HepG2 (cell line): Measurements from ENCODE around the gene FCN3. TPM values are rescaled to one million over a fixed set of nuclear protein-coding genes. Genes with fewer than 3 reads are reported as not detected.
A peak's percentile ranks its signal among the peaks of the same experiment; 100 is the strongest.

Experiments
- ARID2 ChIP-seq: sonication (generic); formaldehyde crosslinking; IDR thresholded peaks from 2 replicates; pipeline ENCODE4 v1.8.1; 2022; ENCODE audit warnings: mild to moderate bottlenecking, missing genetic modification reagents, borderline replicate concordance
- HNRNPK ChIP-seq: fragments of 200-400 bp; formaldehyde crosslinking; IDR thresholded peaks from 2 replicates; pipeline ENCODE4 v1.6.1; 2018; ENCODE audit warnings: low read length, low read depth, moderate library complexity, mild to moderate bottlenecking; ENCODE audit not compliant: poor library complexity, severe bottlenecking
- IKZF1 ChIP-seq: fragments of 450-650 bp; IDR thresholded peaks from 2 replicates; pipeline ENCODE4 v1.7.1; 2016
- MAF1 ChIP-seq: sonication (generic); formaldehyde crosslinking; IDR thresholded peaks from 2 replicates; pipeline ENCODE4 v1.5.0; 2020; ENCODE audit warnings: missing genetic modification reagents, borderline replicate concordance
- MXD4 ChIP-seq: IDR thresholded peaks from 2 replicates; pipeline ENCODE4 v1.6.1; 2016; ENCODE audit warnings: mild to moderate bottlenecking, missing biosample characterization, missing genetic modification reagents
- NCOA1 ChIP-seq: sonication (generic); formaldehyde crosslinking; IDR thresholded peaks from 2 replicates; pipeline ENCODE4 v1.9.0; 2021; ENCODE audit warnings: missing genetic modification reagents
- NFYC ChIP-seq: IDR thresholded peaks from 2 replicates; pipeline ENCODE4 v1.6.1; 2016; ENCODE audit warnings: missing genetic modification reagents, missing compliant biosample characterization
- RBFOX2 ChIP-seq: fragments of 200-400 bp; formaldehyde crosslinking; IDR thresholded peaks from 2 replicates; pipeline ENCODE4 v1.6.1; 2017; ENCODE audit warnings: low read depth, mild to moderate bottlenecking, low read length
- RORA ChIP-seq: sonication (generic); formaldehyde crosslinking; IDR thresholded peaks from 2 replicates; pipeline ENCODE4 v1.5.0; 2020; ENCODE audit warnings: mild to moderate bottlenecking, missing genetic modification reagents, moderate library complexity
- RXRB ChIP-seq: IDR thresholded peaks from 2 replicates; pipeline ENCODE4 v1.6.1; 2016; ENCODE audit warnings: borderline replicate concordance, missing genetic modification reagents, missing compliant biosample characterization
- SMAD3 ChIP-seq: sonication (generic); formaldehyde crosslinking; IDR thresholded peaks from 2 replicates; pipeline ENCODE4 v1.4.0; 2020; ENCODE audit warnings: missing genetic modification reagents
- TBL1XR1 ChIP-seq: fragments of 150-350 bp; IDR thresholded peaks from 2 replicates; pipeline ENCODE4 v1.6.1; 2014; ENCODE audit warnings: borderline replicate concordance, low read length; ENCODE audit not compliant: partially characterized antibody
- TFDP1 ChIP-seq: IDR thresholded peaks from 2 replicates; pipeline ENCODE4 v1.6.1; 2016; ENCODE audit warnings: missing compliant biosample characterization, missing genetic modification reagents, borderline replicate concordance
- USF2 ChIP-seq, 2 experiments: sonication (generic) in 1 of 2; formaldehyde crosslinking in 1 of 2; IDR thresholded peaks; 2 replicates each; pipeline versions ENCODE4 v1.5.1 to v1.6.1; 2011 to 2020; ENCODE audit warnings: borderline replicate concordance in 1 of 2, low read depth in 1 of 2, low read length in 1 of 2, mild to moderate bottlenecking in 1 of 2, missing genetic modification reagents in 1 of 2, moderate library complexity in 1 of 2
- ZBTB2 ChIP-seq: sonication (generic); formaldehyde crosslinking; IDR thresholded peaks from 2 replicates; pipeline ENCODE4 v1.8.0; 2022; ENCODE audit warnings: low read depth, missing genetic modification reagents
- ZBTB7B ChIP-seq: sonication (generic); formaldehyde crosslinking; IDR thresholded peaks from 2 replicates; pipeline ENCODE4 v1.4.0; 2020; ENCODE audit warnings: missing genetic modification reagents
- ZMYM4 ChIP-seq: sonication (generic); formaldehyde crosslinking; IDR thresholded peaks from 2 replicates; pipeline ENCODE4 v1.8.1; 2023; ENCODE audit warnings: mild to moderate bottlenecking, missing genetic modification reagents
- ZNF124 ChIP-seq: sonication (generic); formaldehyde crosslinking; IDR thresholded peaks from 2 replicates; pipeline ENCODE4 v1.4.0; 2020; ENCODE audit warnings: missing genetic modification reagents
- ZNF136 ChIP-seq: sonication (generic); formaldehyde crosslinking; IDR thresholded peaks from 2 replicates; pipeline ENCODE4 v1.8.1; 2022; ENCODE audit warnings: low read depth, mild to moderate bottlenecking, moderate library complexity, missing genetic modification reagents
- ZNF564 ChIP-seq: sonication (generic); formaldehyde crosslinking; IDR thresholded peaks from 2 replicates; pipeline ENCODE4 v1.8.1; 2023; ENCODE audit warnings: mild to moderate bottlenecking, missing genetic modification reagents
- ZNF570 ChIP-seq: sonication (generic); formaldehyde crosslinking; IDR thresholded peaks from 2 replicates; pipeline ENCODE4 v1.4.0; 2020; ENCODE audit warnings: mild to moderate bottlenecking, missing genetic modification reagents, borderline replicate concordance
- ZNF678 ChIP-seq: sonication (generic); formaldehyde crosslinking; IDR thresholded peaks from 2 replicates; pipeline ENCODE4 v1.4.0; 2020; ENCODE audit warnings: mild to moderate bottlenecking, missing genetic modification reagents
- polyA plus RNA-seq, 8 experiments: library from polyadenylated mRNA; depleted of rRNA in 3 of 8; stranded (reverse) in 7 of 8; unstranded in 1 of 8; fragments of >200 nt; fragmentation: Illumina TruSeq in 4 of 8; extraction: Trizol in 4 of 8; gene quantifications; 2 replicates each; pipeline versions ENCODE4 v1.2.1 to v1.2.3, GENCODE V29; 2011 to 2016; ENCODE audit warnings: low read depth in 4 of 8, missing spikeins in 1 of 8, mixed read lengths in 1 of 8; ENCODE audit not compliant: insufficient read depth in 1 of 8
- total RNA-seq, 5 experiments: library from RNA; depleted of rRNA; stranded (reverse); fragments of >200 nt; fragmentation: Illumina TruSeq; extraction: Trizol; gene quantifications; 2 replicates each; pipeline ENCODE4 v1.2.3, GENCODE V29; 2016; ENCODE audit warnings: low read depth in 1 of 5
- TF ChIP-seq, protein P1 (sequence below): sonication (generic); formaldehyde crosslinking; IDR thresholded peaks from 2 replicates; pipeline ENCODE4 v1.5.0; 2020; ENCODE audit warnings: missing genetic modification reagents, mild to moderate bottlenecking, borderline replicate concordance
- TF ChIP-seq, protein P2 (sequence below): sonication (generic); formaldehyde crosslinking; IDR thresholded peaks from 2 replicates; pipeline ENCODE4 v1.4.0; 2020; ENCODE audit warnings: missing genetic modification reagents

Gene FCN3
- total and polyA plus RNA-seq, 2 of the 13 experiments (the other 11 are each of a cell fraction or from before 2014, with no cell fraction given): not detected

DNA sequence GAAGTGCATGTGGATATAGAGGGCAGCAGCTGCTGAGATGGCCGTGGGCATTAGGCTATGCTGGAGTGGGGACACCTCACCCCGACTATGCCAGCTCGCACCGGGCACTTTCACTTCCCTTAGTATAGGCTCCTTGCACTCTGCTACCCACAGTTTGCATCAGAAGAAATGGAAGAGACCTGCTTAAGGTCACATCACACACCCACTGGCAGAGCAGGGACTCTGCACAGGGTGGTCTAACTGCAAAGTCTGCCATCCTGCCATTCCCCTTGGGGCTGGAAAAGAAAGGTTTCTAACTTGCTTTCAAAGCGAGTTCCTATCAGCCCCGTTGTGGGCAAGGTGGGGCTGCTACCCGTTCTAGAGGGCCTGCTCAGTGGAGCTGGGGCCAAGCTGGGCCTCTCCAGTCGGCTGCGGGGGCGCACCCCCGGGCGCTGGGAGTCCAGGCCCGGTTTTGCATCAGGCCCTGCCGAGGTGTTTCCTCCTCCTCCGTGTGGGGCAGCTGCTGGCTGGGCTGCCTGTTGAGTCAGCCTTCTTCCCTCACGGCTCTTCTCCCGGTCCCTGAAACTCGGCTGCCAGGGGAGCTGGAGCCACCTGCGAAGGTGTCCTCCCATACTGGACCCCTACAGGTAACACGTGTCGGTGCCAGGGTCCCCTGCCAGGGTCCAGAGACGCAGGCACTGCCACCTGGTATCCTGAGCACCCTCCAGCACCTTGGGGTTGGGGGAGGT, 32.9 kb downstream of the FCN3 start, which contains the start of gene SYTL1 (continued):
- TF ChIP-seq ZBTB2 (CRISPR knock-in tag): no peak
- peak; percentile 40; the same call in 1 of the 2 replicates for TF ChIP-seq RXRB (CRISPR knock-in tag)
- peak; percentile 75 for TF ChIP-seq ZBTB7B (CRISPR knock-in tag)
- TF ChIP-seq MAF1 (CRISPR knock-in tag): no peak
- no peak for TF ChIP-seq ZNF564 (CRISPR knock-in tag)
- no peak for TF ChIP-seq ZNF570
- TF ChIP-seq ZNF136: no peak
- no peak for TF ChIP-seq TBL1XR1
- no peak for TF ChIP-seq USF2 (IDR thresholded peaks at IDR 0.05; ENCODE audit: low read depth, low read length)
- TF ChIP-seq USF2 (CRISPR knock-in tag; IDR thresholded peaks at IDR 0.05; ENCODE audit: borderline replicate concordance): no peak
- no peak for TF ChIP-seq NFYC (CRISPR knock-in tag)
- no peak for TF ChIP-seq ARID2 (CRISPR knock-in tag)
- peak; percentile 27; the same call in 1 of the 2 replicates for TF ChIP-seq SMAD3
- TF ChIP-seq NCOA1 (CRISPR knock-in tag): no peak
- TF ChIP-seq, protein P1, sequence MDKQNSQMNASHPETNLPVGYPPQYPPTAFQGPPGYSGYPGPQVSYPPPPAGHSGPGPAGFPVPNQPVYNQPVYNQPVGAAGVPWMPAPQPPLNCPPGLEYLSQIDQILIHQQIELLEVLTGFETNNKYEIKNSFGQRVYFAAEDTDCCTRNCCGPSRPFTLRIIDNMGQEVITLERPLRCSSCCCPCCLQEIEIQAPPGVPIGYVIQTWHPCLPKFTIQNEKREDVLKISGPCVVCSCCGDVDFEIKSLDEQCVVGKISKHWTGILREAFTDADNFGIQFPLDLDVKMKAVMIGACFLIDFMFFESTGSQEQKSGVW: no peak
- TF ChIP-seq MXD4: peak; percentile 69; the same call in 1 of the 2 replicates
- TF ChIP-seq ZNF124: no peak
- TF ChIP-seq ZNF678 (CRISPR knock-in tag): no peak
- 0 out of 2 replicates have a peak, but pooled peaks have one; percentile 27 for TF ChIP-seq RBFOX2
- TF ChIP-seq RORA (CRISPR knock-in tag): no peak
- no peak for TF ChIP-seq HNRNPK
- TF ChIP-seq TFDP1: no peak
- no peak for TF ChIP-seq ZMYM4
- TF ChIP-seq, protein P2, sequence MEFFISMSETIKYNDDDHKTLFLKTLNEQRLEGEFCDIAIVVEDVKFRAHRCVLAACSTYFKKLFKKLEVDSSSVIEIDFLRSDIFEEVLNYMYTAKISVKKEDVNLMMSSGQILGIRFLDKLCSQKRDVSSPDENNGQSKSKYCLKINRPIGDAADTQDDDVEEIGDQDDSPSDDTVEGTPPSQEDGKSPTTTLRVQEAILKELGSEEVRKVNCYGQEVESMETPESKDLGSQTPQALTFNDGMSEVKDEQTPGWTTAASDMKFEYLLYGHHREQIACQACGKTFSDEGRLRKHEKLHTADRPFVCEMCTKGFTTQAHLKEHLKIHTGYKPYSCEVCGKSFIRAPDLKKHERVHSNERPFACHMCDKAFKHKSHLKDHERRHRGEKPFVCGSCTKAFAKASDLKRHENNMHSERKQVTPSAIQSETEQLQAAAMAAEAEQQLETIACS: no peak
- no peak for TF ChIP-seq IKZF1
